Kidney epithelial cell (primary cell): ENCODE data around the gene SESN2. TPM values are rescaled to one million over a fixed set of nuclear protein-coding genes. Genes with fewer than 3 reads are reported as not detected.

Experiments used
- DNase-seq: peaks from one replicate; pipeline ENCODE4 v3.0.0-alpha.2; 2010; ENCODE audit warnings: low read depth
- H3K27me3 ChIP-seq: 2 replicates; pipeline ENCODE4 v1.6.0; 2011; ENCODE audit warnings: low read length; ENCODE audit not compliant: control insufficient read depth, insufficient read depth
- H3K36me3 ChIP-seq: 2 replicates; pipeline ENCODE4 v1.5.1; 2011; ENCODE audit warnings: low read length; ENCODE audit not compliant: control insufficient read depth, insufficient read depth
- H3K4me3 ChIP-seq: 2 replicates; pipeline ENCODE4 v1.5.1; 2011; ENCODE audit warnings: low read depth, mild to moderate bottlenecking, control low read depth, low read length
- total RNA-seq: library from RNA; depleted of rRNA; stranded (reverse); fragments of >200 nt; gene quantifications from 2 replicates; pipeline ENCODE4 v1.2.3, GENCODE V29; 2015
- TF ChIP-seq, protein P1 (sequence below): IDR thresholded peaks from 2 replicates; pipeline ENCODE4 v1.5.1; 2011; ENCODE audit warnings: mild to moderate bottlenecking, moderate library complexity, low read length, control low read depth, inconsistent platforms; ENCODE audit not compliant: insufficient read depth, poor library complexity, severe bottlenecking

The SESN2 gene
- total RNA-seq, 1 donor from 2014 or later: 121 TPM

GRCh38 chr1:28247612-28248272 lies 11.6 kb upstream of the SESN2 start:
- TF ChIP-seq, protein P1, sequence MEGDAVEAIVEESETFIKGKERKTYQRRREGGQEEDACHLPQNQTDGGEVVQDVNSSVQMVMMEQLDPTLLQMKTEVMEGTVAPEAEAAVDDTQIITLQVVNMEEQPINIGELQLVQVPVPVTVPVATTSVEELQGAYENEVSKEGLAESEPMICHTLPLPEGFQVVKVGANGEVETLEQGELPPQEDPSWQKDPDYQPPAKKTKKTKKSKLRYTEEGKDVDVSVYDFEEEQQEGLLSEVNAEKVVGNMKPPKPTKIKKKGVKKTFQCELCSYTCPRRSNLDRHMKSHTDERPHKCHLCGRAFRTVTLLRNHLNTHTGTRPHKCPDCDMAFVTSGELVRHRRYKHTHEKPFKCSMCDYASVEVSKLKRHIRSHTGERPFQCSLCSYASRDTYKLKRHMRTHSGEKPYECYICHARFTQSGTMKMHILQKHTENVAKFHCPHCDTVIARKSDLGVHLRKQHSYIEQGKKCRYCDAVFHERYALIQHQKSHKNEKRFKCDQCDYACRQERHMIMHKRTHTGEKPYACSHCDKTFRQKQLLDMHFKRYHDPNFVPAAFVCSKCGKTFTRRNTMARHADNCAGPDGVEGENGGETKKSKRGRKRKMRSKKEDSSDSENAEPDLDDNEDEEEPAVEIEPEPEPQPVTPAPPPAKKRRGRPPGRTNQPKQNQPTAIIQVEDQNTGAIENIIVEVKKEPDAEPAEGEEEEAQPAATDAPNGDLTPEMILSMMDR: no peak
- no peaks in the 10 kb centered on the region for H3K27me3 ChIP-seq
- DNase-seq: no peak

GRCh38 chr1:28248273-28249012 lies 10.9 kb upstream of the SESN2 start:
- no peak for DNase-seq
- Histone ChIP-seq H3K27me3 (no peaks in the 10 kb centered on the region), H3K4me3 (no peak overlapping the region), H3K36me3 (no peaks in the 10 kb centered on the region)
- TF ChIP-seq, protein P1: peak; percentile 95

More at GRCh38 chr1:28247612-28248272, 11.6 kb upstream of the SESN2 start:
- Histone ChIP-seq H3K36me3 (no peaks in the 10 kb centered on the region), H3K4me3 (peak overlapping the region; percentile 12)

GRCh38 chr1:28249013-28249865 lies 10.1 kb upstream of the SESN2 start:
- Histone ChIP-seq H3K27me3 (no peaks in the 10 kb centered on the region), H3K36me3 (no peaks in the 10 kb centered on the region), H3K4me3 (no peak overlapping the region)
- peak; percentile 73 for DNase-seq
- TF ChIP-seq, protein P1: no peak

DNA sequence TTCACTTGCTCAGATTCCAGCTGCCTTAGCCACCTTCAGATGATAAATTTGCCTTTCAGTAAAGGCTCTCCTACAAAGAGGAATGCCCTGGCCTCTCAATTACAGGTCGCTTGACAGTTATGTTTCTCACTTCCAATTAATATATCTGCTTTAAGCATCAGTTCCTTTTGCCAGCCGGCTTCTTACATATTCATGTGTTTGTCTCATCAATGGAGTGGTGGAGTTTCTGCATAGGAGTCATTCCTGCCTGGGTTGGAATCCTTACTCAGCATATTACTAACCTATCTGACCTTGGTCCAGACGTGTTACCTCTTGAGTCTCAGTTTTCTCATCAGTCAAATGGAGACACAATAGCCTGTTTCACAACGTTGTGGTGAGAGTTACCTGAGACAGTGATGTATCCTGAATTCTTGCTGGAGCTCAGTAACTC lies 9.4 kb upstream of the SESN2 start:
- Histone ChIP-seq H3K4me3 (no peak overlapping the region), H3K36me3 (no peaks in the 10 kb centered on the region), H3K27me3 (no peaks in the 10 kb centered on the region)
- no peak for DNase-seq
- TF ChIP-seq, protein P1: no peak

DNA sequence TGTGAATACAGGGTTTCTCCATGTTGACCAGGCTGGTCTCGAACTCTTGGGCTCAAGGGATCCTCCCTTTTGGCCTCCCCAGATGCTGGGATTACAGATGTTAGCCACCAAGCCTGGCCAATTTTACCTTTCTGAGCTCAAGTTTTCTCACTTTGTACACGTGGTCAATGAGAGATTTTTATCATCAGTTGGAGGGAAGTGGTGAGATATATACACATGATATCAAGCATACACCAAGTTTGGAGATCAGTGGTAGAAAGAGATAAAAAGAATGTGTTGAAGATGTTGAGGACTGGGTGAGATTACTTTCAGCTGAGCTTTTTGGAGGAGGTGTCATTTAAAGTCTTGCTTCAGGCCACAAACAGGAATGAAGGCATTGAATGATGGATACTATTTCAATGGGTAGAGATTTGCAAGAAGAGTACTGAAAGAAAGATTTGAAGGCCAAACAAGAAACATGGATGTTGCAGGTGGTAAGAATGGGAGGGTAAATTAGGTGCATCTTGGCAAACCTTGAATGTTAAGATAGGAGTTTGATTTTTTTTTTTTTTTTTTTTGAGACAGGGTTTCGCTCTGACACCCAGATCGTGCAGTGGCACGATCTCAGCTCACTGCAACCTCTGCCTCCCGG lies 3.0 kb upstream of the SESN2 start:
- Histone ChIP-seq H3K36me3 (no peaks in the 10 kb centered on the region), H3K27me3 (no peaks in the 10 kb centered on the region), H3K4me3 (no peak overlapping the region)
- no peak for DNase-seq
- TF ChIP-seq, protein P1: no peak
